ENCODE results near the gene ZNF521.

ZNF521 gene

GRCh38 chr18:25261768-25262167 is 90.2 kb downstream of the ZNF521 start:
- H3K9ac ChIP-seq (ENCODE audit: low read length) = no peak overlapping the region
- no peak overlapping the region for H3K4me2 ChIP-seq (ENCODE audit: low read depth, low read length, poor library complexity, severe bottlenecking)
- H3F3A ChIP-seq (ENCODE audit: insufficient read depth) = no peaks in the 10 kb centered on the region
- TF ChIP-seq EZH2phosphoT487 (conservative IDR thresholded peaks at IDR 0.05; ENCODE audit: low read length) (no peak), CTCF (IDR thresholded peaks at IDR 0.05; ENCODE audit: insufficient read depth, low read length, poor library complexity, severe bottlenecking) (no peak)
- no peaks in the 10 kb centered on the region for H3K9me2 ChIP-seq (replicated peaks; ENCODE audit: insufficient read depth, low read length)
- H3K79me2 ChIP-seq (ENCODE audit: insufficient read depth, low read length) = no peaks in the 10 kb centered on the region
- H2AFZ ChIP-seq (ENCODE audit: low read depth, low read length, severe bottlenecking) = no peak overlapping the region
- H3K27me3 ChIP-seq (ENCODE audit: low read length) = no peaks in the 10 kb centered on the region
- no peak overlapping the region for H3K4me3 ChIP-seq (ENCODE audit: insufficient read depth, low read length, poor library complexity, severe bottlenecking)
- no peaks in the 10 kb centered on the region for H3K9me3 ChIP-seq (ENCODE audit: insufficient read depth, low read length)
- H3K27ac ChIP-seq (ENCODE audit: low read depth, low read length) = no peak overlapping the region
- no peaks in the 10 kb centered on the region for H4K20me1 ChIP-seq (ENCODE audit: low read depth, low read length)
- H3K36me3 ChIP-seq (ENCODE audit: low read length) = no peaks in the 10 kb centered on the region

GRCh38 chr18:25256439-25256838 is 95.5 kb downstream of the ZNF521 start:
- no peak overlapping the region for H2AFZ ChIP-seq (ENCODE audit: low read depth, low read length, severe bottlenecking)
- no peaks in the 10 kb centered on the region for H3K79me2 ChIP-seq (ENCODE audit: insufficient read depth, low read length)
- H4K20me1 ChIP-seq (ENCODE audit: low read depth, low read length) = no peaks in the 10 kb centered on the region
- no peak overlapping the region for H3K9ac ChIP-seq (ENCODE audit: low read length)
- H3K9me3 ChIP-seq (ENCODE audit: insufficient read depth, low read length) = no peaks in the 10 kb centered on the region
- no peak overlapping the region for H3K4me2 ChIP-seq (ENCODE audit: low read depth, low read length, poor library complexity, severe bottlenecking)
- no peak overlapping the region for H3K27ac ChIP-seq (ENCODE audit: low read depth, low read length)
- TF ChIP-seq CTCF (IDR thresholded peaks at IDR 0.05; ENCODE audit: insufficient read depth, low read length, poor library complexity, severe bottlenecking) (no peak), EZH2phosphoT487 (conservative IDR thresholded peaks at IDR 0.05; ENCODE audit: low read length) (no peak)
- no peak overlapping the region for H3K4me3 ChIP-seq (ENCODE audit: insufficient read depth, low read length, poor library complexity, severe bottlenecking)
- no peaks in the 10 kb centered on the region for H3K27me3 ChIP-seq (ENCODE audit: low read length)
- no peaks in the 10 kb centered on the region for H3K9me2 ChIP-seq (replicated peaks; ENCODE audit: insufficient read depth, low read length)
- no peaks in the 10 kb centered on the region for H3K36me3 ChIP-seq (ENCODE audit: low read length)
- no peaks in the 10 kb centered on the region for H3F3A ChIP-seq (ENCODE audit: insufficient read depth)

- no peak overlapping the region for H3K4me2 ChIP-seq (ENCODE audit: low read depth, low read length, poor library complexity, severe bottlenecking)
- no peaks in the 10 kb centered on the region for H3K9me2 ChIP-seq (replicated peaks; ENCODE audit: insufficient read depth, low read length)
- H3K9ac ChIP-seq (ENCODE audit: low read length) = no peak overlapping the region
- no peaks in the 10 kb centered on the region for H3K36me3 ChIP-seq (ENCODE audit: low read length)
- no peaks in the 10 kb centered on the region for H3K9me3 ChIP-seq (ENCODE audit: insufficient read depth, low read length)
- H3K79me2 ChIP-seq (ENCODE audit: insufficient read depth, low read length) = no peaks in the 10 kb centered on the region
- no peak overlapping the region for H3K4me3 ChIP-seq (ENCODE audit: insufficient read depth, low read length, poor library complexity, severe bottlenecking)
- H3F3A ChIP-seq (ENCODE audit: insufficient read depth) = no peaks in the 10 kb centered on the region
- no peak overlapping the region for H3K27ac ChIP-seq (ENCODE audit: low read depth, low read length)
- H2AFZ ChIP-seq (ENCODE audit: low read depth, low read length, severe bottlenecking) = no peak overlapping the region
- H3K27me3 ChIP-seq (ENCODE audit: low read length) = no peaks in the 10 kb centered on the region
- no peak for TF ChIP-seq CTCF (IDR thresholded peaks at IDR 0.05; ENCODE audit: insufficient read depth, low read length, poor library complexity, severe bottlenecking)
- no peak for TF ChIP-seq EZH2phosphoT487 (conservative IDR thresholded peaks at IDR 0.05; ENCODE audit: low read length)
- H4K20me1 ChIP-seq (ENCODE audit: low read depth, low read length) = no peaks in the 10 kb centered on the region
Measured at GRCh38 chr18:25253779-25254178, 98.2 kb downstream of the ZNF521 start.

All from SU-DHL-6 (cell line).